ENCODE measurements around the gene GP2. TPM values are rescaled to one million over a fixed set of nuclear protein-coding genes. Genes with fewer than 3 reads are reported as not detected.

Gene GP2
- total RNA-seq, 1 donor from 2014 or later, result not detected

DNA sequence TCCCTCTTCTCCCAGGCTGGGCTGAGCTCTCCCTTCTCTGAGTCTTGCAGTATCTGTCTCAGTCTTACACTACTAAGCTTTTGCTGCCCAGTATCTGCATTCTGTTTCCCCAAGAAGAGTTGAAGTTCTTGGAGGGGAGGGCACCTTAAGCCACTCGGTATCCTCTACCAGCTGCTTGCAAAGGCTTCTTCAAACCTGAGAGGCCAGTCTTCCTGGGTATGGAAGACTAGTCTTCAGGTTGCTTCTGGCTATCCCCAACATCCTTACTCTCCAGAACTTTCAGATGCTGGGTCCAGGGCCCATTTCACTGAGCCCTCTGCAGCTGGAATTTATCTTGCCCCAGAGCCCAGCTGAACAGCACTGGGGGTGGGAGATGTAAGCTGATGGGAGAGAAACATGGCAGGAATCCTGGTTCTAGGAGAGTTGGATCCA lies 20.1 kb downstream of the GP2 start:
- no peak for DNase-seq (ENCODE audit: low read depth in 2 of 2)

DNA sequence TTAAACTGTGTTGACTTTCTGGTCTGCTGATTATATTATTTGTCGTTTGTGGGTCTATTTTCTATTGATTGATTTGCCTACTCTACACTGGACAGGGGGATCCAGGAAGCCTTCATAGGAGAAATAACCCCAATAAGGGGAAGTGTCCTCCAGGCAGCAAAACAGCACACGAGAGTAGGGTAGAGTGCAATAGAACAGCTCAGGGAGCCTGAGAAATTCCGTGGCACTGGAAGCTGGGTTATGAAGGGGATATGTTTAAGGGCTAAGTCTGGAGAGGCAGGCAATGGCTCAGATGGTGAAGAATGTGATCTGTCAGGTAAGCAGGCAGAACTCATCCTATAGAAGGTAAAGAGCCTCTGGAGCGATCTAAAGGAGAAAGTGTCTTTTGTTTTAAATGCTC lies 20.9 kb downstream of the GP2 start:
- no peak for DNase-seq (ENCODE audit: low read depth in 2 of 2)

DNA sequence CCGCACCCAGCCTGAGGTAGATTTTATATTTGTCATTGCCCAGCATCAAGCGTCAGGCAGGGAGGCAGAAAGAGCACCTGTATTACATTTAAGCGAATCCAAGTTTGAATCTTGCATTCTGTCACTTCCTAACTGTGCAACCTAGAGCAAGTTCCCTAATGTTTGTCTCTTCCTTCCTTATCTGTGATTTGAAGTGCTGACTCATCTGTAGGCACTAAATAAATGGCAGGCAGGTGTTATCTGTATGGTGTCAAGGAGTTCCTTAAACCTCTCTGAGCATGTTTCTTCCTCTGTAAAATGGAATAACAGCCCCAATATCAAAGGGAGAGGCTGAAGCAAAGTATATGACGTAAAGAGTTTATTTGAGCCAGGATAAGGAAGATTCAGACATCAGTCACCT lies 24.3 kb downstream of the GP2 start:
- no peak for DNase-seq (ENCODE audit: low read depth in 2 of 2)

DNA sequence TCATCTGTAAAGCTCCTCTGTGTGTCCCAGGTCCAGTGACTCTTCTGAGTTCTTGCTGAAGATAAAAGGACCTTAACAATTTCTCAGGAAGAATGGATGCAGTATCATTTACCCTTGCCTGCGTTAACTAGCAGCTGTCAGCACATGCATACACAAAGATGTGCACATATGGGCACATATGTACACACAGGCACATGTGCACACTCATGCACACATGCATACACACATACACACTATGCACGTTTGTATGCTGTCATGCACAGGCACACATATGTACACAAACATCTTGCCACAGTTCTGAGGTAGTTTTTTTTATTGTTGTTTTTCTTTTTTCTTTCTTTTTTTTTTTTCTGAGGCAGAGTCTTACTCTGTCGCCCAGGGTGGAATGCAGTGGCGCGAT lies 24.9 kb downstream of the GP2 start:
- DNase-seq (ENCODE audit: low read depth in 2 of 2), result no peak

DNA sequence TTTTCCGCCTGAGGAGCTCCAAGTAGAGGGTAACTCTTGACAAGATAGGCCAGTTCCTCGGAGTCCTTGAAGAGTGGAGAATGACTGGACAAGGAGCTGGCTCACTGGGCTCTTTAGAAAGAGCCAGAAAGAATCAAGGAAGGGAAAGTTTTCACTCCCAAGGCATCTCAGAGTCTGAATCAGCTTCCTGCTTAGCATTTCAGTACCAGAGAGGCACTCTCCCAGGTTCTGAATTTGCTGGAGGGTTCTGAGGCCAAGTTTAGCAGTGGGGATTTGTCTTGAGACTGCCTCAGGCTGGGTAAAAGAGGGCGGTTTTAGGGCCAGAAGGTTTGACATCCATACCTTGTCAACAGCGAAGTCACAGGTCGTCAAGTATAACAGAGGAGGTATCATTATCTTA lies 25.5 kb downstream of the GP2 start:
- DNase-seq (ENCODE audit: low read depth in 2 of 2), result peak in 1 of 2 donors; percentile 3

DNA sequence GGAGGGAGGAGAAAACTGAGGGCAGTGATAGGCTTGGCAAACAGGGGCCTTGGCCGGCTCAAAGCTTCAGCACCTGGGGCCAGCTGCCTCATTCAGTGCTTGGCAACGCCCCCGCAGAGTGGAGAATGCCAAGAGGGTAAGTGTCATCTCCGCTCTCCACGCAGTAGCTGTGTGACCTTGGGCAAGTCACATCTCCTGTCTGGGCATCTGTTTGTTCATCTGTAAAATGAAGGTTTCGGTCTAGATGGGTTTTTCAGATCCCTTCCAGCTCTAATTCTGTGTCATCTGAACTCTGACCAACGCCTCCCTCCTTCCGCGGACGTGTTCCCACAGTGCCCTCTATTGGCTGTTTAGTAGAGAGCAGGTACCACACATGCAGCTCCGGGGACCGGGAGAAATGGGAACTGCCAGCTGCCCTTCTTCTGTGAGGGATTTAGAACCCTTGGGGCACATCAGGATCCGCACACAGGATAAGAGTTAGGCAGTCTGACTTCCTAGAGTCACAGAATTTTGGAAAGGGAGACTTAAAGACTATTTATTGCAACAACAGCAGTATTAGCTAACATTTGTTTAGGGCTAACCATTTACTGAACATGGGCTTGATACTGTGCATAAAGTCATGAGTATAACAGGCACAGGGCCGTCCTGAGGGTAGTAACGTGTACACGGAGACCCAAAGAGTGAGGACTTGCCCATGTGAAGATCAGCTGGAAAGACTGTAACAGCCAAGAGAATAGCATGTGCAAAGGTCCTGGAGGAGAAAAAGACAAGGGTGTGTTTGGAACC lies 26.8 kb downstream of the GP2 start:
- peak; percentile 57 to 71 for DNase-seq (ENCODE audit: low read depth in 2 of 2)

DNA sequence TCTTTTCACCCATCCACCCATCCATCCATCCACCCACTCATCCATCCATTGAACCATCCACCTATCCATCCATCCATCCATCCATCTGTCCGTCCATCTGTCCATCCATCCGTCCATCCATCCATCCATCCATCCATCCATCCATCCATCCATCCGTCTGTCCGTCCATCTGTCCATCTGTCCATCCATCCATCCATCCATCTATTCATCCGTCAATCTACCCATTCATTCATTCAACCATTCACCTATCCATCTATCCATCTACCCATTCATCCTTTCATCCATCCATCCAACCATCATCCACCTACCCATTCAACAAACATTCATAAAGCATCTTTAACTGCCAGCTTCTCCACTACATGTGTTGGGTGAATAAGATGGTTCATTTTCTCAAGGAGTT lies 28.9 kb downstream of the GP2 start:
- DNase-seq (ENCODE audit: low read depth in 2 of 2), result no peak

DNA sequence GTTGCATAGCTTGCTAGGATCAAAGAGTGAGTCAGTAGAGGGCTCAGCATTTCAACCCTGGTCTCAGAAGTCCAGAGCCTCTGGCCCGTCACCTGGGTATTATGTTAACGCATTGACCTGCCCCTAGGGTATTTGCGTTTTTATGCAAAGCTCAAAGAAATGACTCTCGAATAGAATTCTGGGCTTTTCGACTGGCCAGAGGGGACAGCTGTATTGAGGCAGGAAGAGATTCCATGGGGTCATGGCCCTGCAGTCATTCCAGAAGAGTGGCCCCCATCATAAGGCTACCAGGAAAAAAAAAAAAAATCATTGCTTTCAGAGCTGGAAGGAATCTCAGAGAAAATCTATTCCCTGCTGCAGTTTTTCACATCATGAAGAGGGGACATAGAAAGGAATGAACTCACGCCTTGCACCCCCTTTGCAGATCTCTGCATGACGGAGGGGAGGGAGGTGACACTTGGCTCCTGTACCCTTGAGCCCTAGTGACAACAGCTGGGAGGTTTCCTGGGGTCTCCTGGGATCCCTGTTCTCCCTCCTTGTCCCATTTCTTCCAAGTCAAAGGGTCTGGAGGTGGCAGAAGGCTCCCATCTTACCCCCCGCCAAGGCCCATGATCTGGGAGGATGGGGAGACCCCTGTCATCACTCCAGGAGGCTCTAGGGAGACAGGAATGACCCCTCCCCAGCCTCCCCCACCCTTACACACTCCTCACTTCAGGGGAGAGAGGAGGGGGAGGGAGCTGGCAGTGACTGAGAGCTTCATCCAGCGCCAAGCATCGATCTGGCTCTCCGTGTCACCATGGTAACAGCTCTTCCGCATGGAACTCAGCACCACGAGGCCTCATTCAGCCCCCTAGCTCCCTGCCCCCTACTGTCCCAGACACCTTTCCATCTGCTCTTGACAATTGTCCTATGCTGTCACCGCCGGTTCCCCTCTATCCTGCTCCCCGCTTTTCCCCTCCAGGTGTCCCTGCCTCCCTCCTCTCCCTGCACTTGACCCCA lies 35.8 kb downstream of the GP2 start:
- no peak for DNase-seq (ENCODE audit: low read depth in 2 of 2)

DNA sequence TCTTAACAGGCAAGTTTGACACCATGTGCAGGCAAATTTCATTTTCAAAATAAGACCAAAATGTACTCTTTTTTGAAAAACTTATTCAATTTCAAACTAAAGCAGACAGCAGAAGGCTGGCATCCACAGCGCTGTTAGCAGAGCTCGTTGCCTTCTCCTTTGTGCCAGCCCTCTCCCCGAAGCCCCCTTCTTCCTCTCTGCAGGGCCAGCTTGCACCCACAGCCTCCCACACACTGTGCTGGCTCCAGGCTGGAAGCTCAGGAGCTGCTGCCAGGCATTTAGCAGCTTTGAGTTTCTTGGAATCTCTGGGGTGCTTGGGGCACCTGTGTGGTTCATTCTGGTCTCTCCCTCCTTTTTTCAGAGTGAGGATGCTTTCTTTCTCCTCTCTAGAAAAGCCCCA lies 37.7 kb downstream of the GP2 start:
- DNase-seq (ENCODE audit: low read depth in 2 of 2), result no peak

DNA sequence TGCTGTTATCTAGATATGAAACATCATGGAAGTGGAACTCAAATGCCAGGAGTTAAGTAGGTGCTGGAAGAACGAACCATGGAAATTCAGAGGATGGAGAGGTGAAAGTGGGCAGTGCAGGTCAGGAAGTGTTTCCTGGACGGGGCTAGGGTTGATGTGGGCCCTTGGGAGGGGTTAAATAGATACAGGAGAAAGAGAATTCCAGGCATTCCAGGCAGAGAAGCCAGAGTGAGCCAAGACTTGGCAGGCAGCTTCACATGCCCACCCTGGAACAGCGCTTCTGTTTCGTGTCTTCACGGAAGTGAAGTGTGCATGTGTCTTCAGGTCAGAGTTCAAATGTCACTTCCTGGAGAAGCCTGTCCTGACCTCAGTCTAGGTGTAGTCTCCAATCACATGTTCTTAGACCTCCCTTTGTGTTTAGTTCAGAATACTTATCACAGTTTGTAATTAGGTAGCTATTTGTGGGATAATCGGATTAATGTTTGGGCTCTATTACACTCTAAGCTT lies 41.3 kb downstream of the GP2 start:
- DNase-seq (ENCODE audit: low read depth in 2 of 2), result no peak

DNA sequence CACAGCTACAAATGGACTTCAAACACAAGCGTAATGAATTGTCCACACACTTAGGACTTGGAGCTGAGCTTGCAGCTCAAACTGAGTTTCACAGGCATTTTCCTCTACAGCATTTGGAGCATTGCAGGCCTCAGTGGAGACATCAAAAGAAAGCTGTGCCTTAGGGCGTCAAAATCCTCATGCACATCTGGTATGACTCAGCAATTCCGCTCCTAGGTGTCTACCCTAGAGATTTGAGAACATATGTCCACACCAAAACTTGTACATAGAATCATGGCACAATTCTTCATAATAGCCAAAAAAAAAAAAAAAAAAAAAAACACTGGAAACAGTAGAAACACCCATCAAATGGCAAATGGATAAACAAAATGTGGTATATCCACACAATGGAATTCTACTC lies 47.1 kb downstream of the GP2 start:
- no peak for DNase-seq (ENCODE audit: low read depth in 2 of 2)

DNA sequence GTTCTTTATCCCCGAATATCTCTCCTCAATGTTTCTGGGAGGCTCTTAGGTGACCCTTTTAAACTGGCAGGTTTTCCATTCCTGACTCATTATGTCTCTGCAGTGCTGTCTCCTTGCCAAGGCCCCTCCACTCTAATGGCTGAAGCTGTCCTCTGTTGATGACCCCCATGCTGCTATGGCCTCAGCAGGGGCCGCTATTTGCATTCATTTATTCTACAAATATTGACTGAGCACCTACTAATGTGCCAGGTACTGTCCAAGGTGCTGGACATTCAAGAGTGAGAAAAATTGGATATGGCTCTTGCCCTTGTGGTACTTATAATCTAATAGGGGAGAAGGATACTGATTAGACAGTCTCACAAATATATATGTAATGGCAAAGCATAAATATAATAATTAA lies 55.4 kb downstream of the GP2 start:
- DNase-seq (ENCODE audit: low read depth in 2 of 2), result no peak

DNA sequence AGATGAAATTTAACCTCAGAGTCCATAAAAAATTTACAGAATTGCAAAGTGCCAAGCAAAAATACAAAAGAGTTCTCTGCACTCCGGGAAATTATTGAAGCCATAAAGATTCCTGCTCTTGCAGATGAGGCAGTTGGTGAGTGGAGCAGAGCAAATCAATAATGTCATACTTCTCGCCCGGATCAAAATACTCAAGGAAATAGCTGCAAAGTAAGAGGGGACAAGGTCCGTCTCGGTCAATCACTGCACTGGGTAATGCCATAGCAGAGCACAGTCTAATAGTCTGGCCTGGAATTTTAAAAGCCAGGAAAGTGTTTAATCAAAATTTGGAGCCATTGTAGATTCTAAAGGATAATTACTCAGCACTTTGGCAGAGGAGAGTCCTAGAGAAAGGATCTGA lies 58.9 kb downstream of the GP2 start:
- DNase-seq (ENCODE audit: low read depth in 2 of 2), result no peak

DNA sequence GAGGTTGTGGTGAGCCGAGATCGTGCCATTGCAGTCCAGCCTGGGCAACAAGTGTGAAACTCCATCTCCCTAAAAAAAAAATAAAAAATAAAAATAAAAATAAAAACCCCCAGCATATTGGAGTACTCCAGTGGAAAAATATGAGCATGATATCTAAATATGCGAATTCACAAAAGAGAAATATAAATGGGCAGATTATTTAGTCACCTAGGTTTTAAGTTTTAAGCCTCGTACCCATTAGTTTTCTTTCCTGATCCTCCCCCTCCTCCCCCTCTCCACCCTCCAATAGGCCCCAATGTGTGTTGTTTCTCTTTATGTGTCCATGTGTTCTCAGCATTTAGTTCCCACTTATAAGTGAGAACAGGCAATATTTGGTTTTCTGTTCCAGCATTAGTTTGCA lies 62.3 kb downstream of the GP2 start:
- no peak for DNase-seq (ENCODE audit: low read depth in 2 of 2)

DNA sequence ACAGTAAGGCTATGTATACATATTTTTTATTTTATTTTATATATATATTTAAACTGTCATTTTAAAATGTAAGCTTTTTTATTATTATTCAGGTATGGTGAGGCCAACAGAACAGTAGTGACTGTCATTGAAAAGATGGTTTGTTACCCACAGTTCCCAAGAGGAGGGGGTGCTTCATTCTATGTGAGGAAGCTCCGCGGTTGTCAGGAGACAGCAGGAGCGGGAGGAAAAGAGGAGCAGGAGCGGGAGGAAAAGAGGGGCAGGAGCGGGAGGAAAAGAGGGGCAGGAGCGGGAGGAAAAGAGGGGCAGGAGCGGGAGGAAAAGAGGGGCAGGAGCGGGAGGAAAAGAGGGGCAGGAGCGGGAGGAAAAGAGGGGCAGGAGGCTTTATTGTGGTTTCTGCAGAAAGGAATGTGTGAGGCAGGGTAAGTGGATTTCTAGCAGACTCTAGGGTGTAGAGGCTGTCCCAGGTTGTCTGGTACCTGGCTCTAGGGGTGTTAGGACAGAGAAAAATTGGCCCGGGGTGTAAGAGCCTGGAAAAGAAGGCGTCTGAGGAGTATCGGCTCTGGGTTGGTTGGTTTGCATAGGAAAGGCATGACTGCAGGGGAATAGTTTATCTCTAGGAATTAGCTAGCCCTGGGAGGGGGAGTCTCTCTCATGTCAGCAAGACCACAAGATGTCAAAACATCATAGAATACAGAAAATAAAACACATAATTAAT lies 64.0 kb downstream of the GP2 start:
- no peak for DNase-seq (ENCODE audit: low read depth in 2 of 2)

DNA sequence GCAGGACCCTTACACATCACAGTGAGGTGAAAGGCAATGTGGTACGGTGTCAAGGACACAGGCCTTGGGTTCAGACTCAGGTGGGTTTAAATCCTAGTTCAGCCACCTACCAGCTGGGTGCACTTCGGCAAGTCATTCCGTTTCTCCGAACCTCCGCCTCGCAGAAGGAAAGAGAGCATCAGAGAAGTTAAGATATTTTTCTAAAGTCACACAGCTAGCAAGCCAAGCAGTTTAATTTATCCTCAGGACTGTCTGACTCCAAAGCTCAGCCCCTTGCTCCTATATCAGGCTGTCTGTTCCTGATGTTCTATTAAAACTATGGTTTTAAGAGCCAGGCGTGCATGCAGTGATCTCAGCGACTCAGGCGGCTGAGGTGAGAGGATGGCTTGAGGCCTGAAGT lies 65.1 kb downstream of the GP2 start:
- DNase-seq (ENCODE audit: low read depth in 2 of 2), result no peak

DNA sequence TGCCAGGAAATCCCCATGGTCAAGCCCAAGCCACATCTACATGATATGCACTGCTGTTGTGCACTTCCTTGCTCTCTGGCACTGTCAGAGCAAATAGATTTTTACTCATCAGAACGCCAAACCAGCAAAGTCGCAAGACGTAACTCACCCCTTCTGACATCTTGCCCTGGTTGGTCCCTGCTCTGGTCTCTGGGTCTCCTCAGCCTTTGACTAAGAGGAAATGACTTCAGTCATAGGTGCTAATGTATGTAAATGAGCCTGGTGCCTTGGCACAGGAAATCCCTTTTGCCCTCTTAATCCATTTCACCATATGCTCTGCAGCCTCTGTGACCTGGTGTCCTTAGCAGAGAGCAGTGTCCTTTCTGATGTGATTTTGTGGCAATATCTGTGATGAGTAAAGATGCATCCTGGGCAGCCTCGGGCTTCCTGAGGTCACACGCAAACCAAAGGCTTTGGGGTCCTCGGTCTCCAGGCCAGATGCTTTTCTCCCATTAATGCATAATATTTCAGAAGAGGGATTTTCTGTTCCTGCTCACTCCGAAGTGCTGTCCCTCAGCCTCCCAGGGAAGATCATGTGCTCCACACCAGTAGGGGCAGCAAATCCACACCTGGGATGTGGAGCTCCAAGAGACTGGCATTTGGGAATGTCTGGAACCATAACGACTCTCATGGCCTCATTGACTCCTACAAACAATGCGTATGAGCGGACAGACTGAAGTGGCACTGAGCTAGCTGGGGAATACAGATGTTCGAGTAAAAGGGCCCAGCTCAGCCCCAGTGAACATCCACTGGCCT lies 66.9 kb downstream of the GP2 start:
- DNase-seq (ENCODE audit: low read depth in 2 of 2), result no peak
